Mucosa of descending colon (tissue), 3 donors: Measurements from ENCODE around the gene FPR2. TPM values are rescaled to one million over a fixed set of nuclear protein-coding genes. Genes with fewer than 3 reads are reported as not detected.

Source experiments
- ATAC-seq: fragments of 200-7000 bp; cut with Tn5 transposase; one replicate; pipeline ENCODE4 v1.9.1; 2020; ENCODE audit warnings: mild to moderate bottlenecking, moderate library complexity
- DNase-seq, 3 donors: peaks; one replicate each; pipeline ENCODE4 v3.0.0-alpha.2; 2020
- H3K36me3 ChIP-seq: fragments of 200-600 bp; one replicate; pipeline ENCODE4 v1.8.0; 2021; ENCODE audit warnings: low read depth, mild to moderate bottlenecking
- H3K4me1 ChIP-seq: fragments of 200-600 bp; one replicate; pipeline ENCODE4 v1.8.0; 2021; ENCODE audit warnings: low read depth, mild to moderate bottlenecking
- H3K4me3 ChIP-seq: fragments of 200-600 bp; one replicate; pipeline ENCODE4 v1.8.0; 2021; ENCODE audit warnings: mild to moderate bottlenecking
- H3K9me3 ChIP-seq: fragments of 200-600 bp; one replicate; pipeline ENCODE4 v1.8.0; 2021; ENCODE audit warnings: mild to moderate bottlenecking
- intact Hi-C, 2 donors: fragments of 100-400 bp; cut with DNase I in 1 of 2; cut with micrococcal nuclease in 1 of 2; formaldehyde crosslinking; loops; one replicate each; pipeline versions ENCODE4 v1.11.0 to v1.11.1; 2022; cut with DNase I, micrococcal nuclease
- total RNA-seq, 3 donors: library from RNA; stranded (reverse); fragmentation: NEBNext Ultra II Directional in 2 of 3; extraction: Animal tissue kit (Norgen Biotek cat#: 25700) in 2 of 3; gene quantifications; one replicate each; pipeline versions ENCODE4 v1.2.1 to v1.2.4, GENCODE V29; 2021 to 2023
- TF ChIP-seq, protein P1 (sequence below): fragments of 200-600 bp; IDR thresholded peaks from one replicate; pipeline ENCODE4 v1.8.0; 2022; ENCODE audit warnings: antibody characterized with exemption, mild to moderate bottlenecking
- donor health status: DM: no; HTN: no; CAD: no; lungs with moderate emphysema.
- donor health status: DM: no; HTN: no; CAD: no.
- donor health status: DM: no; HTN: yes; CAD: no.

The FPR2 gene
- total RNA-seq, 3 donors from 2014 or later: 0.41 to 2.7 TPM; not detected in 1

DNA sequence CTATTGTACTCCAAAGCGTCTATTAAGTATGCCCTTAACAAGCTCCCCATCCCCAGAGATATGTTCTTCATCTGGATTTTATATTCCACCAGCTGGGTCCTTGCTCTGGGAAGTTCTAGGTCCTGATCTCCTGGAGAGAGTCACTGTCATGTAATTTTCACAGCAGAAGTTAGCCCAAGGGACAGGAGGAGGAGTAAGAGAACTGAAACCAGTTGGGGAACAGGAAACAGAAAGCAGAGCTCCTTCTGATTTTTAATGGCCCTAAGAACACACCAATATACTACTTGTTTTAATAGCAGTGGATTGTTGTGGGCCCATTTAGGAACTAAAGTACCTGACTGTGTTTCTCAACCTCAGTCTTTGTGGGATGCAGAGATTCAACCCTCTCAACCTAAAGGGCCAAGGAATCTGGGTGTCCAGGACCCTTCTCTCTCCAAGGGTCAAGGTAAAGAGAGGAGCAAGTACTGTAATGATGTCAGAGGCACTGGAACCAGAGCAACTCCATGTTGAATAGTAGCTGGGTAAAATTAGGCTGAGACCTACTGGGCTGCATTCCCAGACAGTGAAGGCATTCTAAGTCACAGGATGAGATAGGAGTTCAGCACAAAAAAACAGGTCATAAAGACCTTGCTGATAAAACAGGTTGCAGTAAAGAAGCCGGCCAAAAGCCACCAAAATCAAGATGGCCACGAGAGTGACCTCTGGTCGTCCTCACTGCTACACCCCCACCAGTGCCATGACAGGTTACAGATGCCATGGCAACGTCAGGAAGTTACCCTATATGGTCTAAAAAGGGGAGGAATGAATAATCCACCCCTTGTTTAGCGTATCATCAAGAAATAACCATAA, 25.9 kb downstream of the FPR2 start:
- ATAC-seq: no peak
- no peak for DNase-seq
- TF ChIP-seq, protein P1, sequence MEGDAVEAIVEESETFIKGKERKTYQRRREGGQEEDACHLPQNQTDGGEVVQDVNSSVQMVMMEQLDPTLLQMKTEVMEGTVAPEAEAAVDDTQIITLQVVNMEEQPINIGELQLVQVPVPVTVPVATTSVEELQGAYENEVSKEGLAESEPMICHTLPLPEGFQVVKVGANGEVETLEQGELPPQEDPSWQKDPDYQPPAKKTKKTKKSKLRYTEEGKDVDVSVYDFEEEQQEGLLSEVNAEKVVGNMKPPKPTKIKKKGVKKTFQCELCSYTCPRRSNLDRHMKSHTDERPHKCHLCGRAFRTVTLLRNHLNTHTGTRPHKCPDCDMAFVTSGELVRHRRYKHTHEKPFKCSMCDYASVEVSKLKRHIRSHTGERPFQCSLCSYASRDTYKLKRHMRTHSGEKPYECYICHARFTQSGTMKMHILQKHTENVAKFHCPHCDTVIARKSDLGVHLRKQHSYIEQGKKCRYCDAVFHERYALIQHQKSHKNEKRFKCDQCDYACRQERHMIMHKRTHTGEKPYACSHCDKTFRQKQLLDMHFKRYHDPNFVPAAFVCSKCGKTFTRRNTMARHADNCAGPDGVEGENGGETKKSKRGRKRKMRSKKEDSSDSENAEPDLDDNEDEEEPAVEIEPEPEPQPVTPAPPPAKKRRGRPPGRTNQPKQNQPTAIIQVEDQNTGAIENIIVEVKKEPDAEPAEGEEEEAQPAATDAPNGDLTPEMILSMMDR: no peak
- H3K4me1 ChIP-seq: no peaks in the 10 kb centered on the region
- no peaks in the 10 kb centered on the region for H3K9me3 ChIP-seq
- no peaks in the 10 kb centered on the region for H3K36me3 ChIP-seq
- intact Hi-C loops: no loop called here
- no peak overlapping the region for H3K4me3 ChIP-seq

DNA sequence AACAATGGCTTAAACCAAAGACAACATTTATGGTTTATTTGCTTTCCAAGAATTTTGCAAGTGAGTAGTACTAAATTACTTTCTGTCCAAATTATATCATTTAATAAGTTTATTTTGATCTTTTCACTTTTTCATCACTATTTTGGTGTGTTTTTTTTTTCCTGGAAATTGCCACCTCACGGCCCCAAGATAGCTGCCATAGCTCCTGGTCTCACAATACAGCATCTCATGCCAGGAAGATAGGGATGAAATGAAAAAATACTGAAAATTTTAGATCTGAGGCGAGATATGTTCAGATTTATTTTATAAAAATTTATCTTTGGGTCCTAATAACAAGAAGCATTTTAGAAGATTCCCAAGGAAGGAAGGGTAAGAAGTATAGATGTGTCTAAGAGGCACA, 27.0 kb downstream of the FPR2 start:
- H3K4me3 ChIP-seq: no peak overlapping the region
- ATAC-seq: no peak
- H3K4me1 ChIP-seq: no peaks in the 10 kb centered on the region
- H3K36me3 ChIP-seq: no peaks in the 10 kb centered on the region
- TF ChIP-seq, protein P1: no peak
- no peaks in the 10 kb centered on the region for H3K9me3 ChIP-seq
- intact Hi-C loops: no loop called here
- DNase-seq: no peak

DNA sequence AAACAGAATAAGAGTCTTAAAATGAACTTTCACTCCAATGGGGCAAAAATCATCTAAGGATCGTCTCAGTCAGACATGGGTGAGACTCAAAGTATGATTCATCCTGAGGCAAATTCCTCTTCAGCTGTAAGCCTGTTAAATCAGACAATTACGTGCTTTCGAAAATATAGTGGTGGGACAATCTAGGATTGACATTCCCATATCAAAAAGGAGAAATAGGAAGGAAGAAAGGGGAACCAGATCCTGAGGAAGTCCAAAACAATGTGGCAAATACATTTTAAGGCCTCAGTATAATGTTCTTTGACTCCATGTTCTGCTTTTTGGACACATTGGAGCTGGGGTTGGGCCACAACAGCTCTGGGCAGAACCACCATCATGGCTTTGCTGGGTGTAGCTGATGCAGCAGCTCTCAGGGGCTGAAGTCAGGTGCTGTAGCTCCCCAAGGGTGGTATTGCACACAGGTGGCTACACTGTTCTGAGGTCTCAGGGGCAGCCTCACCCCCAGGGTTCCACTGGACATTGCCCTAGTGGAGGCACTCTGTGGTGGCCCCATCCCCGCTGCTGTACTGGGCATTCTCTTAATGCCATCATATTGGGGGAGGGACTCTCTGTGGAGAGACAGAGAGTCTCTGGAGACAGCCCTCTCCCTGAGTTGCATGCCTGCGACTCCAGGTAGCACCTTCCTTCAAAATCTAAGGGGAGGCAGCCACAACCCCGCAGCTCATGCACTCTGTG, 28.2 kb downstream of the FPR2 start:
- Histone ChIP-seq H3K9me3 (no peaks in the 10 kb centered on the region), H3K4me1 (no peaks in the 10 kb centered on the region), H3K36me3 (no peaks in the 10 kb centered on the region), H3K4me3 (no peak overlapping the region)
- TF ChIP-seq, protein P1: no peak
- intact Hi-C loops: no loop called here
- ATAC-seq (no peak), DNase-seq (no peak)

- no peaks in the 10 kb centered on the region for H3K9me3 ChIP-seq
- TF ChIP-seq, protein P1: no peak
- H3K4me1 ChIP-seq: no peaks in the 10 kb centered on the region
- DNase-seq (no peak), ATAC-seq (no peak)
- H3K4me3 ChIP-seq: no peak overlapping the region
- no peaks in the 10 kb centered on the region for H3K36me3 ChIP-seq
- intact Hi-C loops: no loop called here
These were observed 32.0 kb downstream of the FPR2 start for GRCh38 chr19:51792932-51793331.

DNA sequence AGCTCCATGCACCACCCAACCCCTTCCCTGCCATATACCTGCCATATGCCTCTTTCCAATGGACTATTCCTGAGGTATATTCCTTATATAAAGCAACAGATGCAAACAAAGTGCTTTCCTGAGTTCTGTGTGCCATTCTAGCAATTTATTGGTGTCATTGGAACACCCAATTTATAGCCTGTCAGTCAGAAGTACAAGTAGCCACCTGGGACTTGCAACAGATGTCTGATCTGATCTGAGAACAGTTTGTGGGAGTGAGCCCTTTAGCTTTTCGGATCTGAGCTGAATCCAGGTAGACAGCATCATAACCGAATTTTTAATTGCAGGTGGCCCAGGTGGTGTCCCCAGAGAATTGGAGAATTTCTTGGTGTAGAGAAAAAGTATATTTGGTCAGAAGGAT, 33.0 kb downstream of the FPR2 start:
- H3K4me1 ChIP-seq: no peaks in the 10 kb centered on the region
- DNase-seq (no peak), ATAC-seq (no peak)
- TF ChIP-seq, protein P1: no peak
- no peaks in the 10 kb centered on the region for H3K36me3 ChIP-seq
- H3K4me3 ChIP-seq: no peak overlapping the region
- intact Hi-C loops: no loop called here
- no peaks in the 10 kb centered on the region for H3K9me3 ChIP-seq
